Measurements from ENCODE around the gene VASN.

GRCh38 chr16:4403133-4403949, 31.7 kb downstream of the VASN start:
- TF ChIP-seq POLR2AphosphoS5 (IDR thresholded peaks at IDR 0.05; ENCODE audit: low read depth, low read length) (no peak), POLR2A (IDR thresholded peaks at IDR 0.05; ENCODE audit: low read depth, low read length) (no peak), POU2F2 (IDR thresholded peaks at IDR 0.05; ENCODE audit: low read depth, low read length) (no peak), SPI1 (IDR thresholded peaks at IDR 0.05; ENCODE audit: low read depth, low read length) (no peak)

Measured in GM12891 (cell line).